ENCODE measurements around the gene ACADVL.

ACADVL gene

DNA sequence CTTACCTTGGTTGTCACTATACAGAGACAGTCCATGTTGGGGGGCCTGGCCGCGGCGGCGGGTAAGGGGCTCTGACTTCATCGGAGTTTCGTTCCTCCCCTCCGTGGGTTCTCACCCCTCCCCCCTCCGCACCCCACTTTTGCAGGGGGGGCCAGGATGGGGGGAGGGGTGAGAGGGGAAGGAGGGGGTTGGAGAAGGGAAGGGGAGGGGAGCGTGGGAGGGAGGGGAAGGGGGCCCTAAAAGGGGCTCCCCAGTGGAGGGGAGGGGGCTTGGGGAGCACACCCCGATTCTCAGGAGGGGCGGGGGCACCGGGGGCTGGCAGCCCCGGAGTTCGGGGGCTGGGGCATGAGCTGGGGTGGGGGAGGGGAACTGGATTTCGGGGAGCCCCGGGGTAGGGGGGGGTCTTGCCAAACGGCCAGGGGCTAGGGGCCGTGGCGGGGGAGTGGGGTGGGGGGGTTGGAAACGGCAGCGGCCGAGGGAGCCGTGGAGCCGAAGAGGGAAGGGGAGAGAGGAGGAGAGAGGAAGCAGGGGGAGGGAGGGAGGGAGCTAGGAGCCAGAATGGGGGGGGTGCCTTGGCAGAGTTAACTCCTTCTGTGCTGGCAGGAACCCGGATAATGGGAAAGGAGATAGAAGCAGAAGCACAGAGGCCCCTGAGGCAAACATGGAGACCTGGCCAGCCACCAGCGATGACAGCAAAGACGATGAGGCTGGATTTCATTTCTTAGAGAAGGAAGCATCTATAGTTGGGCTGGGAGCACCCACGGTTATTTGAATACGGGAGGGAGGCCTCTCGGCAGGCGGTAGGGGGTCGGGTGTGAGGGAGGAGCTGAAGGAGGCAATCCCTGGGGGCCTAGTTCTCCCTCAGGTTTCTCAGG is 2.4 kb upstream of the ACADVL start:
- no peak for DNase-seq (ENCODE audit: low read depth in 3 of 3)

DNA sequence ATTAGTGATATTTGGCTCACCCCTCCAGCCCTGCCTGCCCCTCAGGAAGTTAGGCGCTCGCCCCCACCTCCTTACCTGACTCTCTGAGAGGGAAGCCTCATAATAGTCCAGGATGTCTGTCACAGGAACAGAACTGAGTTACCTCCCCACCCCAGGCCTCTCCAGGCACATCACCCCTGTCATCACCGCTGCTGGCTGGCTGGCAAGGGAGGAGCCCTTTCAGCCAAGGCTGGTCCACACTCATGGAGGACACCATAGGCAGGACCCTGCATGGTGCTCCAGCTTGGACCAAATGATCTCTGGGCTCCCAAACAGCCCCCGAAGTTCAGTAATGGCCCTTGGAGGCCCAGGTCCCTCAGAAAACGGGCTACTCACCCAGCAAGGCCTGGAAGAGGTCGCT is 1.6 kb upstream of the ACADVL start:
- no peak for DNase-seq (ENCODE audit: low read depth in 3 of 3)

DNA sequence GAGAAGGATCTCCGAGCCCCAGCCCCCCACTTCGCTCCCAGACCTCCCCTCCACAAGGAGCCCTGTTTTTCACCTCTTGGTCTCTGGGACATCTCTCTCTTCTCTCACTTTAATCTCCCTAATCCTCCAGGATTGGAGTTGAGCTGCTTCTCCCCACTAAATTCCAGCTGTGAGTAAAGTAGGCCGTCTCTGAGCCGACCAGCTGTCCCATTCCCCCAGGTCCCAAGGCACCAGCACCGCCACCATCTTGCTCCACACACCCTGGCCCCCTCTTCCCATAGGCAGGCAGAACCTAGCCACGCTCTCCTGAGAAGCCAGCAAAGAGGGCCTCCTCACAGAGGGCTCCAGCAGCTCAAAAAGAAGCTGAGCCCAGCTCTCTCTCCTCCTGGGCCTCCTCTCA is 980 bp upstream of the ACADVL start:
- no peak for DNase-seq (ENCODE audit: low read depth in 3 of 3)

DNA sequence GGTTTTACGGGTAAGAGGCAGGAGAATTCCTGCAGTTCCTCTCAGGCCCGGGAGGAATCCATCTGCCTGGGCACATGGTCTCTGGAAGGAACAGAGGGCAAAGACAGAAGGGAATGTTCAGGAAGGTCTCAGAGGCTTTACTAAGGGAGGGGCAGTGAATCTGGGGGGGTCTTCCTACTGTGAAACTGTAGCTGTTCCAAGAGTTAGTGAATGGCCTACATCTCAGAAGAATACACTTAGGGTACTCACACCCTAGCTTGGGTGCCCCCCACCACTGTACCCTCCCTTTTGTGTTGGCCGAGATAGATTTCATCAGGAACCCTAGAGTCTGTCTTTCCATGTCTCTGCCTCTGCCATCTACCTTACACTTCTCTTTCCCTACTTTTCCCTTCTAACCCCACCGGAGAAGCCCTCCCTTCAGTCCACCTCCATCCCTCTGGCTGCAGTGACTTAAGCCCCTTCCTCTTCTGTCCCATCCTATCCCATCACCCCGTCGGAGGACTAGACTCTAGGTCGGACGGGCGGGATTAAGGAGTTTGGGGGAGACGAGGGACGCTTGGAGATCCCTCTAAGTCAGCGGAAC is 418 bp upstream of the ACADVL start:
- no peak for DNase-seq (ENCODE audit: low read depth in 3 of 3)

DNA sequence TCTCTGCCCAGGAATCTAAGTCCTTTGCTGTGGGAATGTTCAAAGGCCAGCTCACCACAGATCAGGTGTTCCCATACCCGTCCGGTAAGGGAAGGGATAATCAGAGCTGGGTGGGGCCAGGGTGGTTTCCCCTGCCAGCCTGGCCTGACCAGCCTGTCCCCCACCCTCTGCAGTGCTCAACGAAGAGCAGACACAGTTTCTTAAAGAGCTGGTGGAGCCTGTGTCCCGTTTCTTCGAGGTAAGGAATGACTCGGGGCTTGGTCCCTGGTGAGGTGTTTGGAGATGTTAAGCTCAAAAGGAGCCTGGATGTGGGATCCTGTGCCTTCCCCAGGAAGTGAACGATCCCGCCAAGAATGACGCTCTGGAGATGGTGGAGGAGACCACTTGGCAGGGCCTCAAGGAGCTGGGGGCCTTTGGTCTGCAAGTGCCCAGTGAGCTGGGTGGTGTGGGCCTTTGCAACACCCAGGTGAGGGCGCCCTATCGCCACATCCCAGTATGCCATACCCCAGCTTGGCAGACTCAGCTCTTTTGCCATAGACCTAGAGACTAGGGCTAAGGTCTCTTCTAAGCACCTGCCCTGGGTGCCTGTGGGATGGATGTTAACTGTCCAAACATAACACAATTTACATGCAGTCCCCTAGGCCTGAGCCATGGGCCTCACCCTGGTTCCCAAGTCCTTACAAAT is 997 bp downstream of the ACADVL start:
- DNase-seq (ENCODE audit: low read depth in 3 of 3), result no peak

DNA sequence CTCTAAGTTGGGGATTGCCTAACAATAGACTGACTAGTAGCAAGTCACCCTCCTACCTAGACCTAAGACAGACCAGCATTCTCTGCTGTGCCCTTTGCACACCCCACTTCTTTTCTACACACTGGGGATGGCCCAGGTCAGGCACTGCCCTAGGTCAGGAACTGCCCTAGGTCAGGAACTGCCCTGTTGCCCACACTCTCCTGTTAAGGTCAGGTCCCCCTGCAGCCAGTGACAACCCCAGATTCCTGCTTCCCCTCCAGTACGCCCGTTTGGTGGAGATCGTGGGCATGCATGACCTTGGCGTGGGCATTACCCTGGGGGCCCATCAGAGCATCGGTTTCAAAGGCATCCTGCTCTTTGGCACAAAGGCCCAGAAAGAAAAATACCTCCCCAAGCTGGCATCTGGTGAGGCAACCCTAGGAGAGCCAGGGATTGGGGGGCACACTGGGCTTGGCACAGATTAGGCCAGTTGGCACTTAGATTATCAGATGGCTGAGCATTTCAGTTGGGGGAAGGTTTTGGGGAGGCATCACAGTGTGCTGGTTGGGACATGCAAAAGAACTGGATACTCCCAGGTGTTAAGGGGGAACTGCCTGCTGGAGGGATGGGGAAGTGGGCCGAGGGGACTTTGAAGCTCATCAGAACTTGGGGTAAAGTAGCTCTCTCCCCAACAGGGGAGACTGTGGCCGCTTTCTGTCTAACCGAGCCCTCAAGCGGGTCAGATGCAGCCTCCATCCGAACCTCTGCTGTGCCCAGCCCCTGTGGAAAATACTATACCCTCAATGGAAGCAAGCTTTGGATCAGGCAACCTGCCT is 1.7 kb downstream of the ACADVL start:
- DNase-seq (ENCODE audit: low read depth in 3 of 3), result no peak

DNA sequence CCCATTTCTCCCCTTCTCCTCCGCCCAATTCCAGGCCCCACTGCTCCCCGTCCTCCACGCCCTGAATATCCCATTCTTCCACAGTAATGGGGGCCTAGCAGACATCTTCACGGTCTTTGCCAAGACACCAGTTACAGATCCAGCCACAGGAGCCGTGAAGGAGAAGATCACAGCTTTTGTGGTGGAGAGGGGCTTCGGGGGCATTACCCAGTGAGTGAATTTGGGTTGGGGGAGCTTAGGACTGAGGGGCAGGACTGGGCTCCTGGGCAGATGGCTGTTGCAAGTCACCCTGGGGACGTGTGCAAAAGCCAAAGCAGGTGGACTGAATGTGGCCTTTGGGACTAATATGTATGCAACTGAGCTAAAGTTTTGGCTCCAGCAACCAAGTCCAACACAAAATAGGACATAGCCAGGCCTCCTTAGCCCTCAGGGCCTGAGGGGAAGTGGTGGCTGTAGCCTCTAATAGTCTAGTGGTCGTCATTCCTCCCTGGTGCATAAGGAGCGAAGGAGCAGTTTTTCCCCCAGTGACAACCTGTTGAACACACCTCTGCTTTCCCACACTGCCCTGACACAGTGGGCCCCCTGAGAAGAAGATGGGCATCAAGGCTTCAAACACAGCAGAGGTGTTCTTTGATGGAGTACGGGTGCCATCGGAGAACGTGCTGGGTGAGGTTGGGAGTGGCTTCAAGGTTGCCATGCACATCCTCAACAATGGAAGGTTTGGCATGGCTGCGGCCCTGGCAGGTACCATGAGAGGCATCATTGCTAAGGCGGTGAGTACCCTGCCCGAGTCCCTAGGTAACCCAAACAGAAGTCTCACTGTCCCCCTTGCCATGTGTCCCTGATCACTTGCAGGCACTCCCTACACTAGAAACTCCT is 2.6 kb downstream of the ACADVL start:
- DNase-seq (ENCODE audit: low read depth in 3 of 3), result no peak

DNA sequence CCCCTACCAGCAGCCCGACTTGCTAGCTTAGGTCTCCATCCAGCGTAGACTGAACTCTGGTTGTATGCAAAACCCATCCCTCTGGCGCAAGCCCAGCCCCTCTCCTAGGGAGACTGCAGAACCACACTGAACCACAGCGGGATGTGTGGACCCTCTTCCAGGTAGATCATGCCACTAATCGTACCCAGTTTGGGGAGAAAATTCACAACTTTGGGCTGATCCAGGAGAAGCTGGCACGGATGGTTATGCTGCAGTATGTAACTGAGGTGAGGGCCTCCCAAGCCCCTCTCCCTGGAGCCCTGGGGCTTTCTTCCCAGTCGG is 3.2 kb downstream of the ACADVL start:
- no peak for DNase-seq (ENCODE audit: low read depth in 3 of 3)

DNA sequence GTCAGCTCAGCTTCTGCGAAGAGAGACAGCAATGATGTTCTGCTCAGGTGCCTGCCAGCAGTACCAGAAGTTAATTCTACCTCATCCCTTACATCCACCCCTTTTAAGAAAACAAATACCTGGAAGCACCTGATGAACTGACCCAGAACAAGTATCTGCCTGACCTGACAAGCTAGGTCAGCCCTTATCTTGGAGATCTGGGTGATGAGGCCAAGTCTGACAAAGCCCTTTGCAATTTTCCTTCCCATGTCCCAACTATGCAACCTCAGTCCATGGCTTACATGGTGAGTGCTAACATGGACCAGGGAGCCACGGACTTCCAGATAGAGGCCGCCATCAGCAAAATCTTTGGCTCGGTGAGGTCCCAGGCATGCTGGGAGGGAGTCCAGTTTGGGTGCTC is 3.6 kb downstream of the ACADVL start:
- DNase-seq (ENCODE audit: low read depth in 3 of 3), result no peak

DNA sequence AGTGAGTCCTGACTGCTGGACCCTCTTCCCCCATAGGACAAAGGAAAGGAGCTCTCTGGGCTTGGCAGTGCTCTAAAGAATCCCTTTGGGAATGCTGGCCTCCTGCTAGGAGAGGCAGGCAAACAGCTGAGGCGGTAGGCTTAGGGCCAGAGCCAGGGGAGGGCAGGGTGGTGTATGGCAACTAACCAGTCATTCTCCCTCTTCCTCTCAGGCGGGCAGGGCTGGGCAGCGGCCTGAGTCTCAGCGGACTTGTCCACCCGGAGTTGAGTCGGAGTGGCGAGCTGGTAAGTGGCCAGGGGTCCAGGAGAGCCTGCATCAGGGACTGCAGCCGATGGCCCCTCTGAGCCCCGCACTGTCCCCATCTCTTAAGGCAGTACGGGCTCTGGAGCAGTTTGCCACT is 4.4 kb downstream of the ACADVL start:
- DNase-seq (ENCODE audit: low read depth in 3 of 3), result no peak

DNA sequence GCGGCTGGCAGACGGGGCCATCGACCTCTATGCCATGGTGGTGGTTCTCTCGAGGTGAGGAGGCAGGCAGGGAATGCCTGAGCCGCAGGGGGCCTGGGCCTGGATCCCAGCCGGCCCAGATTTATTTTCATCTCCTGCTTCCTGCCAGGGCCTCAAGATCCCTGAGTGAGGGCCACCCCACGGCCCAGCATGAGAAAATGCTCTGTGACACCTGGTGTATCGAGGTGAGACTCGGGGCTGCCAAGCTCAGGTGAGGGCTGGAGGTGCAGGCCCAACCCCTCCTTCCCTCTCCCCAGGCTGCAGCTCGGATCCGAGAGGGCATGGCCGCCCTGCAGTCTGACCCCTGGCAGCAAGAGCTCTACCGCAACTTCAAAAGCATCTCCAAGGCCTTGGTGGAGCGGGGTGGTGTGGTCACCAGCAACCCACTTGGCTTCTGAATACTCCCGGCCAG is 4.9 kb downstream of the ACADVL start:
- no peak for DNase-seq (ENCODE audit: low read depth in 3 of 3)

DNA sequence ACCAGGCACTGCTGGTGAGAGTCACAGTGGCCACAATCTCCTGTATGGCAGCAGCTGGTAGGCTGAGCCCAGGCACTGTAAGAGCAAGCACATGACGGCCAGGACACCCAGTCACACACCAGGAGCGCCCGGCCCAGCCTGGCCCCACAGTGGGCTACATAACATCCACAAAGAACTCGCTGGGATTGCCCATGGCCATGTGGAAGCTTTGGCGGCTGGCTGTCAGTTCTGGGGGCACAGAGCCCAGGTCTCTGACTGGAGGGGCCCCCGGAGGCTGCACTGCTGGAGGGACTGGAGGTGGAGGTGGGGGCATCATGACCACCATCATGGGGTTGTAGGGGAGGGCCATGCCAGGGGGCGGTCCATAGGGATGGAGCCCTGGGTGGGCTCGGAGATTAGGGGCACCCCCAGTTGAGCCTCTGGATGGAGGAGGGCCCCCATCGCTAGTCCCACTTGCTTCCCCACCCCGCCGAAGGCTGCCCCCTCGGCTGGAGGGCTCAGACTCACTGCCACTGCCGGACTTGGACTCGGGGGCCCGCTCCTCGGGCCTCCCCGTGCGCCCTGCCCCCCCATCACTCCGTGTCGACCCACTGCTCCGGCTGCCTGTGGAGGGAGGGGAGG is 6.1 kb downstream of the ACADVL start:
- no peak for DNase-seq (ENCODE audit: low read depth in 3 of 3)

DNA sequence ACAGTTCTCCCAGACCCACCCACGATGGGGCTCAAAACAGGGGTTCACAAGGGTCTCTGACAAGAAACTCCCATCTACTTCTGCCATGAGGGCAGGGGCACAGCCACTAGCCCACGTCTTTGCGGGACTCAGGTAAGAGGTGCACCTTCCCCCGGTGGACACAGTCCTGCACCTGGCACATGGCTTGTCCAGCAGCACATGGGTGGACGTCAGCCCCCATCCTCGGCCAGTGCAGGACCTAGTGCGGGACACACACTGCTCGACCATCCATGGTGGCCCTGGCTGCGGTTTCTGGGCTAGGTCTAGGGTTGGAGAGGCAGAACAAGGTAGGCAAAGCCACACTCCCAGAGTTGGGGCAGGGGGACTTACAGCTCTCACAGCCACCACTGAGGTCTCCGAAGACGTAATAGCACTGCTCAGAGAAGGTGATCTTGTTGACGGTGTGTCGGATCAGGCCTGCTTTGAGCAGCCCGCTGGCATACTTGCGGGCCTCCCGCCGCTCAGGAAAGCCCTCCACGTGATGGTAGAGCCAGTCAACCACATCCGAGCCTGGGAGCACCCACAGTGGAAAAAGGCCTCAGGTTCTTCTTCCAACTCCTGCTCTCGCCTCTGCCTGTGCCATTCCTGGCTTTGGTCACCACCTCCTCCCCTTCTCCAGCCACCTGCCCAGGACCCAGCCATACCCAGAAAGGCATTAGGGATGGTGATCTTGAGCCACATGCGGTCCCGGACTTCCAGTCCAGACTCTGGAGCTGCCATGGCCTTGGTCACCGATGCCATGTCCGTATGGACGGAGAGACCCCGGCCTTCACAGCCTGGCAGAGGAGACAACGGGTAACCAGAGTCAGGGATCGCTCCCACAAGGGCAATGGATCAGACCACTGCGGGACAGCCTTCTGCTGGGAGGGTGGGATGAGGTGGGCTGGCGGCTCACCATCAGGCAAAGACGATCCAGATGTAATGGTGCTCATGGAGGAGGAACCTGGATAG is 7.3 kb downstream of the ACADVL start:
- DNase-seq (ENCODE audit: low read depth in 3 of 3), result no peak

DNA sequence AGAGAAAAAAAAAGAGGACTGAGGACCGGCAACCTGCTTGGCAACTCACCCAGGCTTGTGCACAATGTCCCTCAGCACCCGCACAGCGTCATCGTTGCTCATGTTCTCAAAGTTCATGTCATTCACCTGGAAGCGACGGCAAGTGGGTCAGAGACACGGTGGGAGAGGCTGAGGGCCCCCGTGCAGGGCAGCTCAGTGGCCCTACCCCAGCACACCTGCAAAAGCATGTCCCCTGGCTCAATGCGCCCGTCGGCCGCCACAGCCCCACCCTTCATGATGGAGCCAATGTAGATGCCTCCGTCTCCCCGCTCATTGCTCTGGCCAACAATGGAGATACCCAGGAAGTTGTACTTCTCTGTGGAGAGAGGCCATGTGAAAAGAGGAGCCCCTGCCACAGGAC is 9.2 kb downstream of the ACADVL start:
- no peak for DNase-seq (ENCODE audit: low read depth in 3 of 3)

DNA sequence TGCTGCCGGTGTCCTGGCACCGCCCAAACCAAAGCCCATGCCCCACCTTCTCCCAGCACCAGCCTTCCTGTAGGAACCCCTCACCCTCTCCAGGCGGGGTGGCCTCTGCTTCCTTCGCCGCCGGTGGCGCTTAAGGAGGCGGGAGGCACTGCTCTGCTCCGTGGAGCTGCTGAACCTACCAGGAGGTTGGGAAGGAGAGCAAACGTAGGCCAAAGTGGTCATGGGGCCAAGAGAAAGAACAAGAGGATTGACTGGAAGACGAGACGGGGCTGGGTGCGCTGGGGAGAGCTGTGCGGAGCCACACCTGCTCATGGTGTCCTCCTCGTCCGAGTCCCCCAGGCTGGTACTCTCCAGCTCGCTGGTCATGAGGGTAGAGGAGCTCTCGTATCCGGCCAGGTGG is 9.8 kb downstream of the ACADVL start:
- no peak for DNase-seq (ENCODE audit: low read depth in 3 of 3)

DNA sequence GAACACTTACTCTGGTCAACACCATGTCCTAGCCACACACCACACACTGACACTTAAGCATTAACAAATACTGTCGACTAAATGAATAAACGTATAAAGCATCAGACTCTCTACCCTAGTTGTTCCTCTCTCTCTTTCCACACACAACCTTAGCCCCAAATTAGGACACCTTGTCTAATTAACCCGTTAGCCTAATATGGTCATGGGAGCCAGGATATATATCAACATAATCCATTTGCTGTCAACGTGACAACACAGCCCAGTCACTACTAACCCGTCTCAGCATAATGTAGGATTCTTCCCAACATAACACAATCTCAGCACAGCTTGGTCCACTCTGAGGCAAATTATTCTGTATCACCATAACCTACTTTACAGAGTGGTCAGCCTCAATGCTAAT is 12.4 kb downstream of the ACADVL start:
- DNase-seq (ENCODE audit: low read depth in 3 of 3), result no peak

DNA sequence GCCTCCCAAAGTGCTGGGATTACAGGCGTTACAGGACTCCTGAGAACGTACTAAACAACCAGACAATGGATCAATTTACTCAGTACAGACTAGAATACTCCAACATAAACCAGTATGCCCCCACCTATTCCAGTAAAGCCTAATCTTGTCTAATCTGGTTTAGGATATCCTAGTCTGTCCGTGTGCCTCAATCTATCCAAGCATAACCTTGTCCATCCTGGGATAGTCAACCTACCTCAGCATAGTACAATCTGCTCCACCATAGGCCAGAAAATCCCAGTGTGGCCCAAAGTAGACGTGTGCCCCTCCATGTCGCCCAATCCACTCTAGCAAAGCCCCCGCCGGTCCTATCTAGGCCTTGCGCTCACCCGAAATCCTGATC is 14.0 kb downstream of the ACADVL start:
- no peak for DNase-seq (ENCODE audit: low read depth in 3 of 3)

DNA sequence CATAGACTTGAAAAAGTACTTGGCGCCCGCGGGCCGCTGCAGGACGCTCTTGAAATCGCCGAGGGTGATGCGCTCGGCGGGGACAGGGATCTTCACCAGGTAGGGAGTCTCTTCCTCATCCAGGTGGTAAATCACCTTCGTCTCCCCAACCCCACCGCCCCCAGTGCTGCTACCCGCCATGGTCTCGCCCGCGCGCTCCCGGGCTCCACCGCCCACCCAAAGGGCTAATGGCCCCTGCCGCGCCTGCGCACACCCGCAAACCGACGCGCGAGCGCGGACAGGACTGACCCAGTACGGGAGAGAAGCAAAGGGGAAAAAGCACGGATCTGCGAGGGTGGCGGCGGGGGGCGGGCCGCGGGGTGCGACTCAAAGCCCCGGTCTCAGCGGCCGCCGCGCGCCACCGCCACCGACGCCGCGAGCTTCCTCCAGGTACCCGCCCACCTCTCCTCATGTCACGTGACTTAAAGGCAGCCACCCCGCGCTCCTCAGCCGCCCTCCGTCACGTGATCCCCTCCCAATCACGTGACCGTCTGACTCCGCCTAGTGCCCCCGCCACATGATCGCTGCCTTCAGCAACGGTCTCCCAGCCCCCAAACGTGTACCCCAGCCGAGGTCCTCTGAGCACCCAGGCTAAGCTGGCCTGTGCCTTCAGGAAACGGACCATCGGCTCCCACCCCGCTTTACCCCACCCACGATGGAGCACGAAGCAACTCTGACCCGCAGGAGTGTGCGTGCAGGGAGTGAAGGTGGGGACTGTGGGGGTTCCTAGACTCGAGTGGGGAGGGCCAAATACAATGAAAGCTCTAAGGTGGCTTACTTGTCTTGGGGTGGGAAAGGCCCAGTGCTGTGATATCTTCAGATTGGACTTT is 14.6 kb downstream of the ACADVL start, which contains the start of gene DVL2:
TSS of gene DVL2 (minus strand) at position 435 of the 869 bp plus-strand sequence. CDS start at position 180, 255 bp downstream.
- DNase-seq (ENCODE audit: low read depth in 3 of 3), result peak; percentile 89 to 95 (median 92)
